RWPE2 (cell line): ENCODE results near the gene HNRNPU.

Source experiments
- ATAC-seq: fragments of 200-7000 bp; cut with Tn5 transposase; 3 replicates; pipeline ENCODE4 v1.9.1; 2021; ENCODE audit warnings: low read depth
- DNase-seq: peaks from one replicate; pipeline ENCODE4 v3.0.0-alpha.2; 2020; ENCODE audit warnings: low spot score
- H3K27ac ChIP-seq: fragments of 450-650 bp; 2 replicates; pipeline ENCODE4 v1.5.1; 2017; ENCODE audit warnings: mild to moderate bottlenecking; ENCODE audit not compliant: poor library complexity, severe bottlenecking
- H3K27me3 ChIP-seq: fragments of 250-450 bp; sonication (Bioruptor Pico); 2 replicates; pipeline ENCODE4 v1.5.1; 2021; ENCODE audit warnings: mild to moderate bottlenecking, moderate library complexity; ENCODE audit not compliant: insufficient read depth, poor library complexity, severe bottlenecking
- H3K36me3 ChIP-seq: fragments of 250-450 bp; sonication (Bioruptor Pico); 2 replicates; pipeline ENCODE4 v1.5.1; 2020; ENCODE audit warnings: low read depth, mild to moderate bottlenecking, moderate library complexity
- H3K4me1 ChIP-seq: fragments of 250-450 bp; sonication (Bioruptor Pico); 2 replicates; pipeline ENCODE4 v1.5.1; 2021; ENCODE audit warnings: mild to moderate bottlenecking, moderate library complexity; ENCODE audit not compliant: insufficient read depth, poor library complexity, severe bottlenecking
- H3K4me3 ChIP-seq: fragments of 250-450 bp; sonication (Bioruptor Pico); 2 replicates; pipeline ENCODE4 v1.5.1; 2021; ENCODE audit warnings: mild to moderate bottlenecking, moderate library complexity; ENCODE audit not compliant: severe bottlenecking
- H3K9me3 ChIP-seq: fragments of 250-450 bp; sonication (Bioruptor Pico); 2 replicates; pipeline ENCODE4 v1.5.1; 2021; ENCODE audit warnings: mild to moderate bottlenecking, moderate library complexity; ENCODE audit not compliant: severe bottlenecking
- CTCF ChIP-seq: fragments of 450-650 bp; IDR thresholded peaks from one replicate; pipeline ENCODE4 v1.5.1; 2017; ENCODE audit warnings: mild to moderate bottlenecking, moderate library complexity; ENCODE audit not compliant: poor library complexity, severe bottlenecking

HNRNPU gene

GRCh38 chr1:244839656-244840055 lies 24.7 kb downstream of the HNRNPU start:
- peaks cover 6% of the 10 kb centered on the region for H3K4me1 ChIP-seq
- H3K27me3 ChIP-seq, result no peaks in the 10 kb centered on the region
- H3K36me3 ChIP-seq, result peaks cover 64% of the 10 kb centered on the region
- no peak overlapping the region for H3K27ac ChIP-seq
- TF ChIP-seq CTCF, result no peak
- H3K4me3 ChIP-seq, result no peak overlapping the region
- ATAC-seq (no peak), DNase-seq (no peak)
- no peaks in the 10 kb centered on the region for H3K9me3 ChIP-seq

GRCh38 chr1:244837597-244838258 lies 26.6 kb downstream of the HNRNPU start:
- no peaks in the 10 kb centered on the region for H3K27me3 ChIP-seq
- DNase-seq (no peak), ATAC-seq (no peak)
- H3K4me3 ChIP-seq, result no peak overlapping the region
- no peak overlapping the region for H3K27ac ChIP-seq
- no peaks in the 10 kb centered on the region for H3K9me3 ChIP-seq
- peaks cover 9% of the 10 kb centered on the region for H3K4me1 ChIP-seq
- peaks cover 44% of the 10 kb centered on the region for H3K36me3 ChIP-seq
- no peak for TF ChIP-seq CTCF

GRCh38 chr1:244836584-244836983 lies 27.8 kb downstream of the HNRNPU start:
- Histone ChIP-seq H3K27me3 (no peaks in the 10 kb centered on the region), H3K9me3 (no peaks in the 10 kb centered on the region), H3K4me1 (peaks cover 9% of the 10 kb centered on the region), H3K27ac (peak overlapping the region; percentile 94), H3K4me3 (peak overlapping the region; percentile 70), H3K36me3 (peaks cover 33% of the 10 kb centered on the region)
- DNase-seq, result no peak
- no peak for TF ChIP-seq CTCF
- no peak for ATAC-seq

- Histone ChIP-seq H3K4me3 (peak overlapping the region; percentile 70), H3K27ac (peak overlapping the region; percentile 94), H3K4me1 (peaks cover 9% of the 10 kb centered on the region), H3K27me3 (no peaks in the 10 kb centered on the region), H3K36me3 (peaks cover 28% of the 10 kb centered on the region), H3K9me3 (no peaks in the 10 kb centered on the region)
- no peak for DNase-seq
- peak; percentile 16; the same call in 1 of the 3 replicates for ATAC-seq
- no peak for TF ChIP-seq CTCF
Measured at GRCh38 chr1:244836135-244836521, 28.2 kb downstream of the HNRNPU start.
